ENCODE results near the gene RTN4.

GRCh38 chr2:54969295-54969939 is 80.8 kb downstream of the RTN4 start:
- no peak for TF ChIP-seq POLR2A (IDR thresholded peaks at IDR 0.05)
- no peak for TF ChIP-seq CTCF (IDR thresholded peaks at IDR 0.05)
- no peak for TF ChIP-seq EP300 (IDR thresholded peaks at IDR 0.05)
- TF ChIP-seq POLR2AphosphoS5 (IDR thresholded peaks at IDR 0.05) = no peak
